A673 (cell line): Measurements from ENCODE around the gene ZNF576.

Source experiments
- CTCF ChIP-seq: fragments of 300-800, 200-600 bp; sonication (generic); conservative IDR thresholded peaks from 2 replicates; pipeline ENCODE4 v1.5.1; 2017; ENCODE audit warnings: low read depth, mild to moderate bottlenecking, antibody characterized with exemption, low read length, moderate library complexity, mixed read lengths
- EZH2 ChIP-seq: fragments of 200-600 bp; sonication (generic); IDR thresholded peaks from 2 replicates; pipeline ENCODE4 v1.6.1; 2017; ENCODE audit warnings: borderline replicate concordance, low read depth, mild to moderate bottlenecking, mixed read lengths, antibody characterized with exemption, low read length; ENCODE audit not compliant: poor library complexity, severe bottlenecking

GRCh38 chr19:43616306-43616705 is 19.9 kb downstream of the ZNF576 start:
- TF ChIP-seq EZH2, result no peak
- no peak for TF ChIP-seq CTCF
